NCI-H345 (cell line): ENCODE measurements around the gene DRAXIN.

Source experiments
- DNase-seq: peaks from one replicate; lab custom pipeline; 2025; lab: John Stamatoyannopoulos, UW

DRAXIN gene

GRCh38 chr1:11657654-11658053 lies 33.9 kb upstream of the DRAXIN start:
- DNase-seq, result no peak

- DNase-seq, result no peak
These were observed 33.0 kb upstream of the DRAXIN start for GRCh38 chr1:11658542-11658941.

- no peak for DNase-seq
These were observed 31.8 kb upstream of the DRAXIN start for GRCh38 chr1:11659748-11660147.

GRCh38 chr1:11661103-11661502 lies 30.4 kb upstream of the DRAXIN start:
- no peak for DNase-seq

- peak; percentile 41 for DNase-seq
These were observed 27.0 kb upstream of the DRAXIN start for GRCh38 chr1:11664336-11665065.

GRCh38 chr1:11668516-11668915 lies 23.0 kb upstream of the DRAXIN start:
- no peak for DNase-seq

GRCh38 chr1:11670747-11671146 lies 20.8 kb upstream of the DRAXIN start:
- DNase-seq, result no peak

- DNase-seq, result no peak
These were observed 20.3 kb upstream of the DRAXIN start for GRCh38 chr1:11671205-11671543.

- no peak for DNase-seq
These were observed 19.8 kb upstream of the DRAXIN start for GRCh38 chr1:11671544-11672286.

GRCh38 chr1:11673089-11673769 lies 18.3 kb upstream of the DRAXIN start:
- no peak for DNase-seq

- no peak for DNase-seq
These were observed 17.0 kb upstream of the DRAXIN start for GRCh38 chr1:11674488-11674887.

- no peak for DNase-seq
These were observed 16.2 kb upstream of the DRAXIN start for GRCh38 chr1:11675325-11675724.

GRCh38 chr1:11676386-11677103 lies 15.0 kb upstream of the DRAXIN start:
- no peak for DNase-seq

- no peak for DNase-seq
These were observed 13.1 kb upstream of the DRAXIN start for GRCh38 chr1:11678442-11678841.

GRCh38 chr1:11680270-11681070 lies 11.0 kb upstream of the DRAXIN start:
- no peak for DNase-seq

GRCh38 chr1:11681071-11681771 lies 10.3 kb upstream of the DRAXIN start, which contains the start of gene MAD2L2:
TSS of gene MAD2L2 (minus strand) at chr1:11681148. CDS start at chr1:11680601, 547 bp downstream.
- DNase-seq, result peak; percentile 92

- DNase-seq, result no peak
These were observed 9.2 kb upstream of the DRAXIN start for GRCh38 chr1:11682287-11682771.

GRCh38 chr1:11682799-11683198 lies 8.7 kb upstream of the DRAXIN start:
- no peak for DNase-seq

- no peak for DNase-seq
These were observed 7.4 kb upstream of the DRAXIN start for GRCh38 chr1:11684070-11684469.

GRCh38 chr1:11685210-11685752 lies 6.2 kb upstream of the DRAXIN start:
- no peak for DNase-seq
